Right ventricle myocardium superior (tissue), 1 donor: ENCODE measurements around the gene ELN. TPM values are rescaled to one million over a fixed set of nuclear protein-coding genes. Genes with fewer than 3 reads are reported as not detected.

Experiments
- ATAC-seq: fragments of 200-7000 bp; cut with Tn5 transposase; one replicate; pipeline ENCODE4 v1.9.1; 2020; ENCODE audit warnings: mild to moderate bottlenecking; ENCODE audit not compliant: poor library complexity
- DNase-seq: peaks from one replicate; pipeline ENCODE4 v3.0.0-alpha.2; 2020
- intact Hi-C: fragments of 100-400 bp; cut with DNase I; formaldehyde crosslinking; loops from one replicate; pipeline ENCODE4 v1.11.2; 2022
- total RNA-seq: library from RNA; stranded (reverse); fragmentation: NEBNext Ultra II Directional; extraction: Animal tissue kit (Norgen Biotek cat#: 25700); gene quantifications from one replicate; pipeline ENCODE4 v1.2.1, GENCODE V29; 2021
- donor health status: DM: no; HTN: yes; CAD: no; lungs with severe emphysema.

ELN gene
- total RNA-seq, 1 donor from 2014 or later: 33.2 TPM

DNA sequence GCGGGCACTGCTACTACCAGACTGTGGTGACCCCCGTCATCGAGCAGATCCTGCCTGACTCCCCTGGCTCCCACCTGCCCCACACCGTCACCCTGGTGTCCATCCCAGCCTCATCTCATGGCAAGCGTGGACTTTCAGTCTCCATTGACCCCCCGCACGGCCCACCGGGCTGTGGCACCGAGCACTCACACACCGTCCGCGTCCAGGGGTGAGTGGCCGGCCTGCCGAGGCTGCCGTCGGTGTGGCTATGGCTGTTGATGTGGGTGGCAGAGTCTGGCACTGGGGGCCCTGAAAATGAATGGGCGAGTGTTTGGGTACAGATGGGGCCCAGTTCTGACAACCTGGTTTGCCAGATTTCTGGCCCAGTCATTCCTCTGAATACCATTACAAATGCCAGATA lies 71.1 kb downstream of the ELN start:
- intact Hi-C loops: no loop called here
- ATAC-seq (no peak), DNase-seq (no peak)

DNA sequence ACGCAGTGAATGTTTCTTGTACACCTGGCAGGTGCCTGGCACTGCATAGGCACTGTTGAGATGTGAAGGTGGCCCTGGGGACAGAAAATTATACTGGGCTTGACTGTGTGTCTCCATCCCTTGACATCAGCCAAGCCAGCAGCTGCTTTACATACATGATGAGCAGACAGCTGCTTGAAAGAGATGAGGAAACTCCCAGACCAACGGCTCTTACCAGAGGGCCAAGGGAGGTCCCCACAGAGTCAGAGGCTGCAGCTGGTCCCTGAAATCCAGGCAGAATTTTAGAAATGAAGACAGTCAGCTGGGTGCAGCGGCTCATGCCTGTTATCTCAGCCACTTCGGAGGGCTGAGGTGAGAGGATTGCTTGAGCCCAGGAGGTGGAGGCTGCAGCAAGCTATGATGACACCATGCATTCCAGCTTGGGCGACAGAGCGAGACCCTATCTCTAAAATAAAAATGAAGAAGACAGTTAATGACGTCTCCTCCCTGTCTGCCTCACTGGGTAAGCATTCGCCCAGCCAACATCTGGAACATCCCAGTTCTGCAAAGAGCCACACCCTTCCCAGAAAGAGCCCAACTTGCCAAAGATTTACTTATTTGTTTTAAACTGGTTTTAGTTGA lies 73.2 kb downstream of the ELN start:
- ATAC-seq: peak; percentile 72
- intact Hi-C loops: no loop called here
- no peak for DNase-seq

DNA sequence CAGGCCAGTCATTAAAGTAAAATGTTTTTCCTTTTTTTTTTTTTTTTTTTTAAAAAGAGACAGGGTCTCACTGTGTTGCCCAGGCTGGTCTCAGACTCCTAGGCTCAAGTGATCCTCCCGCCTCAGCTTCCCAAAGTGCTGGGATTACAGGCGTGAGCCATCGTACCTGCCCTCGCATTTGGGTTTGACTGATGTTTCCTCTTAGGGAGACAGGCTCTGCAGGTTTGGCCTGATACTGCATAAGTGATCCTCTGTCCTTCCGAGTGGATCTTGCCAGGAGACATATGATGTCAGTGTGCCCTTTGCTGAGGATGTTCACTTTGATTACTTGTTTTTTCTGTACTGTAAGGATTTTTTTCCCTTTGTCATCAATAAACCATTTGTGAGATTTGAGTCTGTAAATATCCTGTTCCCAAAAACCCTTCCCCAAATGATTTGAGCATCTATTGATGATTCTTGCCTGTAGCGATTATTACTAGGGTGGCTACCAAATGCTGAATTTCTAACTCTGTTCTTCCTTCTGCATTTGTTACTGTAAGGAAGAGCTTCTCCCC lies 75.3 kb downstream of the ELN start:
- ATAC-seq (no peak), DNase-seq (no peak)
- intact Hi-C loops: no loop called here

DNA sequence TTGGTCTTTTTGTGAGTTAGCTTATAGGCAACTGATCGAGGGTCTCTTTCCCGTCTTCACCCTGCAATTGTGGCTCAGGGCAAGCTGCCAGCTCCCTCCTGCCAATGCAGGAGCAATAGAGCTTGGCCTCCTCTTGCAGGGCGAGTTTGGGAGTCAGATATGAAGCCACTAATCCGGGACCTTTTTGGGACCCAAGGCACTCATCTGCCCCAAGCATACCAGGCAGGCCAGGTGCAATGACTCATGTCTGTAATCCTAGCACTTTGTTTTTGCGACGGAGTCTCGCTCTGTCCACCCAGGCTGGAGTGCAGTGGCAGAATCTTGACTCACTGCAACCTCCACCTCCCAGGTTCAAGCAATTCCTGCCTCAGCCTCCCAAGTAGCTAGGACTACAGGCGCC lies 76.7 kb downstream of the ELN start:
- no peak for ATAC-seq
- intact Hi-C loops: no loop called here
- no peak for DNase-seq

DNA sequence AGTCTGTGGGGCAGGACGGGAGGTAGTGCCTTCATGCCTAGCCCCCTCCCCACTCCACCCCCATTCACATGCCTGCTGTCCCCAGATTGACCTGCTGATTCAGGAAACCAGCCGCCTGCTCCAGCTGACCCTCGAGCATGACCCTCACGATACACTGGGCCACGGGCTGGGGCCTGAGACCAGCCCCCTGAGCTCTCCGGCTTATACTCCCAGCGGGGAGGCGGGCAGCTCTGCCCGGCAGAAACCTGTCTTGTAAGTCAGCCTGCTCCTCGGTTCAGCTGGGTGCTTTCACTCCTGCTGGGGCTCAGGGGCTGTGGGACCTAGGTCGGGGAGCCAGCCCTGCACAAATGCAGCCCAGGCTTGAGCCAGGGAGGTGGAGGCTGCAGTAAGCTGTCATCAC lies 78.0 kb downstream of the ELN start:
- intact Hi-C loops: no loop called here
- DNase-seq (no peak), ATAC-seq (no peak)

DNA sequence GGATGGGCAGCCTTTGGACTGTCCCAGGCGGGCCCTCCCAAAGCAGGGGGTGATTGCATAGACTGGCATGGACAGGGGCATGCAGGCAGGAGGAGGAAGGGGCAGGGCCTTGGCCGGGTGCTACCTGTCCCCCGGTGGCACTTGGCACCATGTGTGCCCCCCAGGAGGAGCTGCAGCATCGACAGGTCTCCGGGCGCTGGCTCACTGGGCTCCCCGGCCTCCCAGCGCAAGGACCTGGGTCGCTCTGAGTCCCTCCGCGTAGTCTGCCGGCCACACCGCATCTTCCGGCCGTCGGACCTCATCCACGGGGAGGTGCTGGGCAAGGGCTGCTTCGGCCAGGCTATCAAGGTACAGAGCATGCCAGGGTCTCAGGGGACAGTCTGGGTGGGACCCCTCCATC lies 78.9 kb downstream of the ELN start:
- DNase-seq (no peak), ATAC-seq (no peak)
- intact Hi-C loops: no loop called here

DNA sequence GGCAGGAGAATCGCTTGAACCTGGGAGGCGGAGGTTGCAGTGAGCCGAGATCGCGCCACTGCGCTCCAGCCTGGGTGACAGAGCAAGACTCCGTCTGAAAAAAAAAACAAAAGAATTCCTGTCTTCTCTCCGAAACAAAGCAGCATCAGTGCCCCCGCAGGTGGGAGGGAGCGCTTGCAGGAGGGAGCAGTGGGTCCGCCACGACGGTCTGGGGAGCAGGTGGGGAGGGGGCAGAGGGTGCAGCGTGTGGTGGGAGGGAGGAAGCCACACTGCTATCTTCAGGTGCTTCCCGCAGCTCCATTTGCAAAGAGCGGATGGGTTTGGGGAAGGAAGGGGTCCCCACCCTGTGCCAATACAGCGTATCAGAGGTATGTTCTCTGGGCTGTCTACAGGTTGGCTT lies 87.4 kb downstream of the ELN start:
- intact Hi-C loops: no loop called here
- DNase-seq (no peak), ATAC-seq (no peak)

DNA sequence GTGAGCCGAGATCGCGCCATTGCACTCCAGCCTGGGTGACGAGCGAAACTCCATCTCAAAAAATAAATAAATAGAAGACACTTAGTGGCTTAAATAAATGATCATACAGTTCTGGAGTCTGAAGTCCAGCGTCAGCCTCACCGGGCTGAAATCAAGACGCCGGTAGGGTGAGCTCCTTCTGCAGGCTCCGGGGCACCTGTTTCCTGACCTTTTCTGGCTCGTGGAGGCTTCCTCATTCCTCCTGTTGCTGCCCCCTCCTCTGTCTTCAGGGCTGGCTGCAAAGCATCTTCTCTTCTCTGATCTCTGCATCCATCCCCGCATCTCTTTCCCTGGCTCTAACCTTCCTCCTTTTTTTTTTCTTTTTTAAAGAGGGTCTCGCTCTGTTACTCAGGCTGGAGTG lies 88.4 kb downstream of the ELN start:
- DNase-seq (no peak), ATAC-seq (no peak)
- intact Hi-C loops: no loop called here

Other genes with a start within 250 kb of the ELN start
- gene CLDN4, start 197.2 kb upstream of the ELN start, total RNA-seq: 0.11 TPM
- 0.43 TPM for gene METTL27, start 185.7 kb upstream of the ELN start, total RNA-seq
- gene TMEM270, start 167.0 kb upstream of the ELN start, total RNA-seq: not detected
- gene LIMK1, start 55.6 kb downstream of the ELN start, total RNA-seq: 8.6 TPM
- 166 TPM for gene EIF4H, start 146.2 kb downstream of the ELN start, total RNA-seq
- 2.2 TPM for gene LAT2, start 181.8 kb downstream of the ELN start, total RNA-seq
- 9.4 TPM for gene RFC2, start 226.2 kb downstream of the ELN start, total RNA-seq